Right lobe of liver (tissue), 6 donors: Measurements from ENCODE around the gene FREM3. TPM values are rescaled to one million over a fixed set of nuclear protein-coding genes. Genes with fewer than 3 reads are reported as not detected.
"Not testable (repeated sequence)": the region's sequence is repeated elsewhere in the genome, so short reads cannot be mapped to it uniquely, and the experiment has no call there.

ENCODE experiments used
- ATAC-seq, 4 donors: fragments of 200-7000 bp; cut with Tn5 transposase; one replicate each; pipeline ENCODE4 v1.9.1; 2020; ENCODE audit warnings: mild to moderate bottlenecking in 4 of 4, moderate library complexity in 4 of 4
- DNase-seq, 3 donors: peaks; one replicate each; pipeline ENCODE4 v3.0.0-alpha.2; 2020
- H3K27ac ChIP-seq, 3 donors: fragments of 200-600 bp; one replicate each; pipeline ENCODE4 v1.8.0; 2022
- H3K27me3 ChIP-seq, 2 donors: fragments of 200-600 bp; one replicate each; pipeline ENCODE4 v1.8.0; 2022
- H3K36me3 ChIP-seq, 4 donors: fragments of 200-600 bp; sonication (generic) in 1 of 4; one replicate each; pipeline versions ENCODE4 v1.5.1 to v1.8.0; 2017 to 2022; ENCODE audit warnings: control low read depth in 1 of 4
- H3K4me1 ChIP-seq, 4 donors: fragments of 200-600 bp; sonication (generic) in 1 of 4; one replicate each; pipeline versions ENCODE4 v1.5.1 to v1.8.0; 2017 to 2022; ENCODE audit warnings: control low read depth in 1 of 4
- H3K4me3 ChIP-seq, 3 donors: fragments of 200-600 bp; one replicate each; pipeline ENCODE4 v1.8.0; 2022
- H3K9me3 ChIP-seq, 4 donors: fragments of 200-600 bp; sonication (generic) in 1 of 4; one replicate each; pipeline versions ENCODE4 v1.5.1 to v1.8.0; 2017 to 2022; ENCODE audit warnings: control low read depth in 1 of 4
- POLR2A ChIP-seq: fragments of 450-650 bp; IDR thresholded peaks from one replicate; pipeline ENCODE4 v1.6.1; 2017; ENCODE audit warnings: antibody characterized with exemption, mild to moderate bottlenecking
- WGBS: methylation state at CpG from one replicate; pipeline ENCODE4 v1.1.6; 2018; ENCODE audit warnings: low coverage, low lambda C conversion rate; ENCODE audit not compliant: insufficient coverage; ENCODE audit errors: missing lambda C conversion rate; 5-methylcytosine and 5-hydroxymethylcytosine counted together
- intact Hi-C, 2 donors: fragments of 100-400 bp; cut with DNase I; formaldehyde crosslinking; loops; one replicate each; pipeline versions ENCODE4 v1.11.2 to v1.14.1; 2022
- total RNA-seq, 6 experiments: library from RNA; depleted of rRNA in 2 of 6; stranded (reverse); fragments of >200 nt in 2 of 6; fragmentation: NEBNext Ultra II Directional in 3 of 6; extraction: Animal tissue kit (Norgen Biotek cat#: 25700) in 3 of 6; gene quantifications; one replicate each; pipeline versions ENCODE4 v1.1.0 to v1.2.4, GENCODE V29; 2016 to 2023
- TF ChIP-seq, protein P1 (sequence below), 4 donors: fragments of 200-600 bp in 3 of 4; fragments of 450-650 bp in 1 of 4; IDR thresholded peaks; one replicate each; pipeline versions ENCODE4 v1.5.1 to v1.8.0; 2016 to 2022; ENCODE audit warnings: antibody characterized with exemption in 4 of 4, mild to moderate bottlenecking in 2 of 4
- donor health status: DM: no; HTN: yes; CAD: no.
- donor health status: DM: no; HTN: no; CAD: no.
- donor health status: DM: no; HTN: no; CAD: no.
- donor health status: DM: no; HTN: yes; CAD: no.
- donor health status: DM: no; HTN: yes; CAD: no.

FREM3 gene
- total RNA-seq, 6 experiments from 2014 or later: not detected

DNA sequence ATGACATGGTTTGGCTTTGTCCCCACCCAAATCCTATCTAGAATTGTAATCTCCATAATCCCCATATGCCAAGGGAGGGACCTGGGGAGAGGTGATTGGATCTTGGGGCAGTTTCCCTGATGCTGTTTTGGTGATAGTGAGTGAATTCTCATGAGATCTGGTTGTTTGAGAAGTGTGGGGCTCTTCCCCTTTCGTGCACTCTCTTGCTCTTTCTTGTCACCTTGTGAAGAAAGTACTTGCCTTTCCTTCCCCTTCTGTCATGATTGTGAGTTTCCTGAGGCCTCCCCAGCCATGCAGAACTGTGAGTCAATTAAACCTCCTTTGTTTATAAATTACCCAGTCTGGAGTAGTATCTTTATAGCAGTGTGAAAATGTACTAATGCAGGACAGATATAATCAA lies 36.4 kb upstream of the FREM3 start:
- DNase-seq (no peak), ATAC-seq (no peak)
- Histone ChIP-seq H3K36me3 (no peaks in the 10 kb centered on the region), H3K4me3 (no peak overlapping the region), H3K27ac (no peak overlapping the region), H3K9me3 (no peaks in the 10 kb centered on the region), H3K27me3 (no peaks in the 10 kb centered on the region), H3K4me1 (no peaks in the 10 kb centered on the region)
- no peak for TF ChIP-seq POLR2A
- TF ChIP-seq, protein P1, sequence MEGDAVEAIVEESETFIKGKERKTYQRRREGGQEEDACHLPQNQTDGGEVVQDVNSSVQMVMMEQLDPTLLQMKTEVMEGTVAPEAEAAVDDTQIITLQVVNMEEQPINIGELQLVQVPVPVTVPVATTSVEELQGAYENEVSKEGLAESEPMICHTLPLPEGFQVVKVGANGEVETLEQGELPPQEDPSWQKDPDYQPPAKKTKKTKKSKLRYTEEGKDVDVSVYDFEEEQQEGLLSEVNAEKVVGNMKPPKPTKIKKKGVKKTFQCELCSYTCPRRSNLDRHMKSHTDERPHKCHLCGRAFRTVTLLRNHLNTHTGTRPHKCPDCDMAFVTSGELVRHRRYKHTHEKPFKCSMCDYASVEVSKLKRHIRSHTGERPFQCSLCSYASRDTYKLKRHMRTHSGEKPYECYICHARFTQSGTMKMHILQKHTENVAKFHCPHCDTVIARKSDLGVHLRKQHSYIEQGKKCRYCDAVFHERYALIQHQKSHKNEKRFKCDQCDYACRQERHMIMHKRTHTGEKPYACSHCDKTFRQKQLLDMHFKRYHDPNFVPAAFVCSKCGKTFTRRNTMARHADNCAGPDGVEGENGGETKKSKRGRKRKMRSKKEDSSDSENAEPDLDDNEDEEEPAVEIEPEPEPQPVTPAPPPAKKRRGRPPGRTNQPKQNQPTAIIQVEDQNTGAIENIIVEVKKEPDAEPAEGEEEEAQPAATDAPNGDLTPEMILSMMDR (IDR thresholded peaks at IDR 0.05): no peak
- intact Hi-C loops: no loop called here
- WGBS: no CpG with 5 or more reads among the region's 1 CpG

GRCh38 chr4:143736061-143736460 lies 35.6 kb upstream of the FREM3 start:
- H3K27me3 ChIP-seq, H3K4me1 ChIP-seq, ATAC-seq, DNase-seq, intact Hi-C loops, H3K4me3 ChIP-seq, H3K36me3 ChIP-seq, H3K9me3 ChIP-seq, H3K27ac ChIP-seq: not testable (repeated sequence)
- 37% methylated on average over 6 of the region's 6 CpGs for WGBS

DNA sequence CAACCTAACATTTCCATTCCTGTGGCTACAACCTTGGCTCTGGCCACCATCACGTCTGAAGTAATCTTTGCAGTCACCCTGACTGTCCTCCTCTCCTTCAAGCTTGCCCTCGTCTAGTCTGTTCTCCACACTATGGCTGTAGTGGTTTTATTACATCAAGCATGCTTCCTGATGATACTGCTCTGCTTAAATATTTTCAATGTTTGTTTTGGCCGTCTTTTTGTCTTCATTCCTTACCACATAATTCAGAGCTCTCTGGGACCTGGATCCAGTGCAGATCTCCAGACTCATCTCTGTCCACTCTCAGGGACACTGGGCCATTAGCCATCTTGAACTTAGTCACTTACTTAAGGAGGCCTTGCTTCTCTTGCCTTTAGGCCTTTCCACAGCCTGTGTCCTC lies 27.7 kb upstream of the FREM3 start:
- no peak overlapping the region for H3K4me3 ChIP-seq
- 32% methylated on average over 3 of the region's 3 CpGs for WGBS
- TF ChIP-seq POLR2A: no peak
- TF ChIP-seq, protein P1 (IDR thresholded peaks at IDR 0.05): no peak
- no peak for DNase-seq
- H3K9me3 ChIP-seq: no peaks in the 10 kb centered on the region
- H3K4me1 ChIP-seq: no peaks in the 10 kb centered on the region
- H3K27ac ChIP-seq: no peak overlapping the region
- intact Hi-C loops: no loop called here
- H3K36me3 ChIP-seq: no peaks in the 10 kb centered on the region
- no peaks in the 10 kb centered on the region for H3K27me3 ChIP-seq
- no peak for ATAC-seq

DNA sequence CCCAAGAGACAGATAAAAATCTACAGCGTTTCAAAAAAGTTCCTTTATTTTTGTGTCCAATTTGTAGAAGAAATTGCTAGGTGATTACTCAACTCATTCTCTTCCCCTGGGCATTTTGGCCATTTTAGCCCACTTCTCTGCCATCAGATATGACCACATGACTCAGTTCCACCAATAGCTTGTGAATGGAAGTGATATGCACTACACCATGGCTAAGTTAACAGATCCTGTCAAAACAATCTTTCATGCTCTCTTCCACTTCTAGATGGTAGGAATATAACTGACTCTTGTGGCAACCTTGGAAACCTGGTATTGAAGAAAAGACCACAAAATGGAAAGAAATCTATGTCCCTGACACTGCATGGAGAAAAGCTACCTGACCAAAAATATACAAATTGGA lies 26.2 kb upstream of the FREM3 start:
- Histone ChIP-seq H3K27ac (no peak overlapping the region), H3K9me3 (no peaks in the 10 kb centered on the region), H3K4me3 (no peak overlapping the region), H3K4me1 (no peaks in the 10 kb centered on the region), H3K36me3 (no peaks in the 10 kb centered on the region), H3K27me3 (no peaks in the 10 kb centered on the region)
- DNase-seq (no peak), ATAC-seq (no peak)
- TF ChIP-seq POLR2A: no peak
- TF ChIP-seq, protein P1 (IDR thresholded peaks at IDR 0.05): no peak
- WGBS: 62% methylated on average over 1 of the region's 1 CpG
- intact Hi-C loops: no loop called here

- no peak for TF ChIP-seq POLR2A
- TF ChIP-seq, protein P1 (IDR thresholded peaks at IDR 0.05): no peak
- Histone ChIP-seq H3K27ac (no peak overlapping the region), H3K36me3 (no peaks in the 10 kb centered on the region), H3K27me3 (no peaks in the 10 kb centered on the region), H3K9me3 (no peaks in the 10 kb centered on the region), H3K4me3 (no peak overlapping the region), H3K4me1 (no peaks in the 10 kb centered on the region)
- ATAC-seq (no peak), DNase-seq (no peak)
- intact Hi-C loops: no loop called here
- WGBS: 50% methylated on average over 1 of the region's 1 CpG
These were observed 20.8 kb upstream of the FREM3 start for GRCh38 chr4:143721317-143721716.

- H3K27ac ChIP-seq, H3K4me3 ChIP-seq, H3K27me3 ChIP-seq, H3K36me3 ChIP-seq, ATAC-seq, intact Hi-C loops, DNase-seq, H3K4me1 ChIP-seq, H3K9me3 ChIP-seq: not testable (repeated sequence)
- no CpG with 5 or more reads among the region's 1 CpG for WGBS
These were observed 18.3 kb upstream of the FREM3 start for GRCh38 chr4:143718748-143719147.
